DND-41 (cell line): ENCODE data around the gene ADCY4.

Experiments
- ATAC-seq: fragments of 200-7000 bp; cut with Tn5 transposase; 3 replicates; pipeline ENCODE4 v1.9.1; 2021; ENCODE audit warnings: low read depth; ENCODE audit not compliant: insufficient read depth
- DNase-seq: peaks from one replicate; pipeline ENCODE4 v3.0.0-alpha.2; 2020
- H2AFZ ChIP-seq: 2 replicates; pipeline ENCODE4 v1.6.0; 2012; ENCODE audit warnings: low read depth, low read length
- H3K27ac ChIP-seq: 2 replicates; pipeline ENCODE4 v1.5.1; 2012; ENCODE audit warnings: low read length, inconsistent platforms
- H3K27me3 ChIP-seq: fragments of 200-600 bp; sonication (generic); 2 replicates; pipeline ENCODE4 v1.6.0; 2012; ENCODE audit warnings: low read length, mild to moderate bottlenecking, inconsistent platforms; ENCODE audit not compliant: insufficient read depth, poor library complexity
- H3K36me3 ChIP-seq: 2 replicates; pipeline ENCODE4 v1.5.1; 2012; ENCODE audit warnings: low read length, inconsistent platforms; ENCODE audit not compliant: insufficient read depth
- H3K4me1 ChIP-seq: 2 replicates; pipeline ENCODE4 v1.5.1; 2012; ENCODE audit warnings: mild to moderate bottlenecking, low read length; ENCODE audit not compliant: insufficient read depth
- H3K4me2 ChIP-seq: 2 replicates; pipeline ENCODE4 v1.6.0; 2012; ENCODE audit warnings: mild to moderate bottlenecking, moderate library complexity, low read length, inconsistent platforms; ENCODE audit not compliant: insufficient read depth
- H3K4me3 ChIP-seq, 2 experiments: fragments of 200-600 bp in 1 of 2; shearing (Covaris generic) in 1 of 2; 2 replicates each; pipeline ENCODE4 v1.5.1; 2012 to 2016; ENCODE audit warnings: inconsistent platforms in 2 of 2, low read length in 2 of 2, mild to moderate bottlenecking in 2 of 2, low read depth in 1 of 2, moderate library complexity in 1 of 2
- H3K79me2 ChIP-seq: 2 replicates; pipeline ENCODE4 v1.6.0; 2012; ENCODE audit warnings: low read length, inconsistent platforms; ENCODE audit not compliant: insufficient read depth
- H3K9ac ChIP-seq: 2 replicates; pipeline ENCODE4 v1.6.0; 2012; ENCODE audit warnings: low read depth, mild to moderate bottlenecking, inconsistent platforms, low read length, moderate library complexity
- H3K9me3 ChIP-seq: 2 replicates; pipeline ENCODE4 v1.5.1; 2012; ENCODE audit warnings: low read length, moderate library complexity, mild to moderate bottlenecking, inconsistent platforms; ENCODE audit not compliant: insufficient read depth, severe bottlenecking
- H4K20me1 ChIP-seq: 2 replicates; pipeline ENCODE4 v1.6.0; 2012; ENCODE audit warnings: low read length; ENCODE audit not compliant: insufficient read depth
- CTCF ChIP-seq: IDR thresholded peaks from 2 replicates; pipeline ENCODE4 v1.5.1; 2012; ENCODE audit warnings: borderline replicate concordance, low read length, moderate library complexity, mild to moderate bottlenecking; ENCODE audit not compliant: poor library complexity, severe bottlenecking; ENCODE audit errors: extremely low read depth
- EZH2 ChIP-seq: IDR thresholded peaks from 3 replicates; pipeline ENCODE4 v1.6.1; 2012; ENCODE audit warnings: borderline replicate concordance, low read depth, mild to moderate bottlenecking, moderate library complexity, low read length, inconsistent platforms; ENCODE audit not compliant: severe bottlenecking

ADCY4 gene

GRCh38 chr14:24304019-24304387 lies 30.9 kb downstream of the ADCY4 start:
- Histone ChIP-seq H3K36me3 (peaks cover 80% of the 10 kb centered on the region), H3K9ac (no peak overlapping the region), H2AFZ (no peak overlapping the region), H3K4me3 (no peak overlapping the region), H3K27ac (no peak overlapping the region), H3K27me3 (no peaks in the 10 kb centered on the region), H3K4me2 (no peak overlapping the region), H3K9me3 (no peaks in the 10 kb centered on the region), H3K4me1 (peaks cover 27% of the 10 kb centered on the region), H3K79me2 (peaks cover 31% of the 10 kb centered on the region), H4K20me1 (peaks cover 10% of the 10 kb centered on the region; the same call in 1 of the 2 replicates)
- DNase-seq (no peak), ATAC-seq (no peak)
- TF ChIP-seq CTCF (no peak), EZH2 (no peak)

GRCh38 chr14:24300326-24300980 lies 34.4 kb downstream of the ADCY4 start:
- Histone ChIP-seq H3K27ac (peak overlapping the region; percentile 79), H3K79me2 (peaks cover 31% of the 10 kb centered on the region), H3K4me3 (peak overlapping the region; percentile 50 to 95; a peak in 3 of 4 replicates), H2AFZ (peak overlapping the region; percentile 97), H3K4me1 (peaks cover 51% of the 10 kb centered on the region), H3K9ac (peak overlapping the region; percentile 73), H3K9me3 (no peaks in the 10 kb centered on the region), H3K36me3 (peaks cover 58% of the 10 kb centered on the region), H3K27me3 (no peaks in the 10 kb centered on the region), H3K4me2 (peak overlapping the region; percentile 94), H4K20me1 (peaks cover 5% of the 10 kb centered on the region; the same call in 1 of the 2 replicates)
- TF ChIP-seq CTCF (no peak), EZH2 (no peak)
- no peak for DNase-seq
- ATAC-seq = no peak

GRCh38 chr14:24299255-24300191 lies 35.3 kb downstream of the ADCY4 start, which contains the start of the genes DHRS1 and NOP9:
DHRS1 (minus strand) TSS chr14:24299780; CDS start chr14:24299106, 674 bp downstream.
NOP9 (plus strand) TSS chr14:24299850; CDS start chr14:24299955, 105 bp downstream.
- peak within 1 kb of the TSS; percentile 97 for H2AFZ ChIP-seq
- H3K79me2 ChIP-seq = peaks cover 31% of the 10 kb centered on the region
- peak within 1 kb of the TSS; percentile 79 for H3K27ac ChIP-seq
- peaks cover 50% of the 10 kb centered on the region for H3K36me3 ChIP-seq
- H3K27me3 ChIP-seq = no peaks in the 10 kb centered on the region
- H3K4me3 ChIP-seq = peak within 1 kb of the TSS; percentile 50 to 95; a peak in 3 of 4 replicates
- DNase-seq (peak; percentile 87), ATAC-seq (peak; percentile 74)
- TF ChIP-seq EZH2 (no peak), CTCF (no peak)
- peak within 1 kb of the TSS; percentile 73 for H3K9ac ChIP-seq
- peak within 1 kb of the TSS; percentile 94 for H3K4me2 ChIP-seq
- peaks cover 5% of the 10 kb centered on the region; the same call in 1 of the 2 replicates for H4K20me1 ChIP-seq
- peaks cover 51% of the 10 kb centered on the region for H3K4me1 ChIP-seq
- no peaks in the 10 kb centered on the region for H3K9me3 ChIP-seq
